ENCODE results near the gene KIAA1328. TPM values are rescaled to one million over a fixed set of nuclear protein-coding genes. Genes with fewer than 3 reads are reported as not detected.

The KIAA1328 gene
- total RNA-seq, 6 experiments from 2014 or later: 2.7 to 3.3 (median 3.0) TPM

DNA sequence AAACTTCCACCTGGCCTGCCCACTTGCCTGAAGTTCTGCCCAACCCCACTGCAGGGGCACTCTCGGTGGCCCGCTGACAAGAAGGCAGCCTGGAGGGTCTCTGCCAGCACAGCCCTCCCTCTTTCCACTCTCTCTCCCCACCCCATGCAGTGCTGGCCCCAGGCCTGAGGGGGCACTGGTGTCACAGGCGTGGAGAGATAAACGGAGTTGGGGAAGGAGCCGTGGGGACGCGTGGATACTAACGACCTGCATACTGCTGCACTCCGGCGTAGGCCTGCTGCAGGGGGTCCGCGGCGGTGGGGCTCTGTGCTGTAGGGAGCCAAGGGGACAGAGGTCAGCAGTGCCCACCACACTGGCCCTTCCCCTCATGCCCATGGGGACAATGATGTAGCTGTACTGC is 437.4 kb downstream of the KIAA1328 start:
- TF ChIP-seq, protein P1, sequence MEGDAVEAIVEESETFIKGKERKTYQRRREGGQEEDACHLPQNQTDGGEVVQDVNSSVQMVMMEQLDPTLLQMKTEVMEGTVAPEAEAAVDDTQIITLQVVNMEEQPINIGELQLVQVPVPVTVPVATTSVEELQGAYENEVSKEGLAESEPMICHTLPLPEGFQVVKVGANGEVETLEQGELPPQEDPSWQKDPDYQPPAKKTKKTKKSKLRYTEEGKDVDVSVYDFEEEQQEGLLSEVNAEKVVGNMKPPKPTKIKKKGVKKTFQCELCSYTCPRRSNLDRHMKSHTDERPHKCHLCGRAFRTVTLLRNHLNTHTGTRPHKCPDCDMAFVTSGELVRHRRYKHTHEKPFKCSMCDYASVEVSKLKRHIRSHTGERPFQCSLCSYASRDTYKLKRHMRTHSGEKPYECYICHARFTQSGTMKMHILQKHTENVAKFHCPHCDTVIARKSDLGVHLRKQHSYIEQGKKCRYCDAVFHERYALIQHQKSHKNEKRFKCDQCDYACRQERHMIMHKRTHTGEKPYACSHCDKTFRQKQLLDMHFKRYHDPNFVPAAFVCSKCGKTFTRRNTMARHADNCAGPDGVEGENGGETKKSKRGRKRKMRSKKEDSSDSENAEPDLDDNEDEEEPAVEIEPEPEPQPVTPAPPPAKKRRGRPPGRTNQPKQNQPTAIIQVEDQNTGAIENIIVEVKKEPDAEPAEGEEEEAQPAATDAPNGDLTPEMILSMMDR (IDR thresholded peaks at IDR 0.05): peak; percentile 23; the same call in 1 of the 2 replicates
- Mint-ChIP-seq H3K4me3 (no peak overlapping the region), H3K36me3 (ENCODE audit: low read depth) (no peaks in the 10 kb centered on the region), H3K9me3 (no peaks in the 10 kb centered on the region), H3K27me3 (ENCODE audit: insufficient read depth) (peaks cover 8% of the 10 kb centered on the region; the same call in 1 of the 2 replicates), H3K27ac (no peak overlapping the region), H3K4me1 (ENCODE audit: low read depth) (no peaks in the 10 kb centered on the region)
- DNase-seq: no peak

DNA sequence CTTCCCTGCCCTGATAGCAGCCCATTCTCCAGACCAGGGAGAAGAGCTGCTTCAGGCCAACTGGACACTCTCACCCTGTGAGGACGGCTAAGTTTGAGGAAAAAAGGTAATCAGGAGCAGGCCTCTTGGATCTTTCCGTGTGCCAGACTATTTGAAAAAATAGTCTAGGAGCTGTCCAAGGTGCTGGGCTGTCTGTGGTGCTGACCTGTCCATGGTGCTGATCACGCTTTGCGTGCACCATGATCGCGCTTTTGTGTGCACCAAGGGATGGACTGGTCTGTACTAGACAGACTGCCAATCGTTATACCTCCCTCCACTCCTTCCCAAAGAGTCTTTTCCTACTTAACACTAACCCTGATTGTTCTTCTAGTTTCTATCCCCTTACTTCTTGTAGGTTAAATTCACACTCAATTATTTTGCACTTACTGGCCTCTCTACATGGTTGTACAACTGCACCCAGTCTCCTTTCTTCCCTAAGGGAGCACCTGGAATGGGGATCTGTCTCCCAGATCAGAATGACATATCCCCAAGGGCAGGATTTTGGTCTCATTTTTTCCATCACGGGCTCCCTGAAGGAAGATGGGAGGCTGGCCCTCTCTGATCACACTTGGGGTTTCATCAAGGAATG is 441.2 kb downstream of the KIAA1328 start:
- H3K4me1 Mint-ChIP-seq (ENCODE audit: low read depth): no peaks in the 10 kb centered on the region
- peaks cover 13% of the 10 kb centered on the region; the same call in 1 of the 2 replicates for H3K27me3 Mint-ChIP-seq (ENCODE audit: insufficient read depth)
- TF ChIP-seq, protein P1 (IDR thresholded peaks at IDR 0.05): no peak
- H3K27ac Mint-ChIP-seq: no peak overlapping the region
- H3K36me3 Mint-ChIP-seq (ENCODE audit: low read depth): no peaks in the 10 kb centered on the region
- peak; percentile 20 for DNase-seq
- H3K4me3 Mint-ChIP-seq: no peak overlapping the region
- no peaks in the 10 kb centered on the region for H3K9me3 Mint-ChIP-seq

DNA sequence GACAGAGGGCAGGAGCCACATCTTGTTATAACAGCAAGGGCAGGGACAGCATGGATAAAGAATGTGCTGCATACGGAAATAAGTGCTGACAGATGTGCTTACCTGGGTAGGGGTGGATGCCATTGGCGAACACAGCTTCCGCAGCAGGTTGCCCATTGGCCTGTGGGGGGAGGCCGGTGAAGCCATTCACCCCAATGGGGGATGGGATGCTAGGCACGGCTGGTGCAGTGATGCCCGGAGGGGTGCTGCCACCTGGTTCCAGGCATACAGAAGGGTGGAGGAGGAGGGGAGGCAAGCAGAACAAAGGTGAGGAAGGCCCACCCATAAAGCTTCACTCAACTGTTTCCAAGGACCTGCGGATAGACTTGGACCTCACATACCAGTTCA is 441.7 kb downstream of the KIAA1328 start:
- Mint-ChIP-seq H3K4me1 (ENCODE audit: low read depth) (no peaks in the 10 kb centered on the region), H3K27ac (no peak overlapping the region), H3K4me3 (no peak overlapping the region), H3K36me3 (ENCODE audit: low read depth) (peaks cover 3% of the 10 kb centered on the region; the same call in 1 of the 2 replicates), H3K27me3 (ENCODE audit: insufficient read depth) (peaks cover 17% of the 10 kb centered on the region; the same call in 1 of the 2 replicates), H3K9me3 (no peaks in the 10 kb centered on the region)
- TF ChIP-seq, protein P1 (IDR thresholded peaks at IDR 0.05): no peak
- no peak for DNase-seq

DNA sequence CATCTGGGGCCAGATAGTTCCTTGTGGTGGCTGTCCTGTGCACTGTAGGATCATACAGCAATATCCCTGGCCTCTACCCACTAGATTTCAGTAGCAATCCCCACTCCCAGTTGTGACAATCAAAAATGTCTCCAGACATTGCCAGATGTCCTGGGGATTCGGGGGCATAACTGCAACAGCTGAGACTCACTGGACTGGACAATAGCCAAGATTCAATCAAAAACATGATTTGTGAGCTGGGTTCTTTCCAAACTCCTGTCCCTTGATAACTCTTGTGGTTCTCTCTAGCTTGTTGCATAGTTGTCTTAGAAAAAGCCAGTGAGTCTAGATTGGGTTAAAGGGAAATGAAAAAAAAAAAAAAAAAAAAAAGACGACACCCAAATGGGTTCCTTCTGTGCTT is 443.3 kb downstream of the KIAA1328 start:
- H3K4me1 Mint-ChIP-seq (ENCODE audit: low read depth): no peaks in the 10 kb centered on the region

DNA sequence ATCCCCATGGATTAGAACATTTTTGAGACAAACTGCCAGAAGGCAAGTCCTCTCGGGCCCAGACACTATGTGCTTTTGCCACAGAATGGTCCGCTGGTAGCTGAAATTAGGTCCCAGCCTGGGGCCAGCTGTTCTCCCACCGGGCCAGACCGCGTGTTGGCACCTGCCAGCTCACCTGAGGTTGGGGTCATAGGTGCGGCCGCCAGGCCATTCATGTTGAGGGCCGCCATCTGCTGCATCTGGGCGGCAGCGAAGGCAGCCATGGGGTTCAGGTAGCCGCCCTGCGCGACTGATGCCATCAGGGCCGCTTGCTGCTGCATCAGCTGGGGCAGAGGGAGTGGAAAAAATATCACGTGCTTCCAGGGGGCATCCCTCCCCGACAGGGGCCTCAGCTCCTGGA is 443.9 kb downstream of the KIAA1328 start:
- TF ChIP-seq, protein P1 (IDR thresholded peaks at IDR 0.05): no peak
- H3K27ac Mint-ChIP-seq: no peak overlapping the region
- no peaks in the 10 kb centered on the region for H3K4me1 Mint-ChIP-seq (ENCODE audit: low read depth)
- no peak overlapping the region for H3K4me3 Mint-ChIP-seq
- DNase-seq: no peak
- no peaks in the 10 kb centered on the region for H3K9me3 Mint-ChIP-seq
- peaks cover 3% of the 10 kb centered on the region; the same call in 1 of the 2 replicates for H3K36me3 Mint-ChIP-seq (ENCODE audit: low read depth)
- peaks cover 29% of the 10 kb centered on the region for H3K27me3 Mint-ChIP-seq (ENCODE audit: insufficient read depth)

More for the DNA sequence above, 443.3 kb downstream of the KIAA1328 start:
- no peaks in the 10 kb centered on the region for H3K9me3 Mint-ChIP-seq
- DNase-seq: no peak
- TF ChIP-seq, protein P1 (IDR thresholded peaks at IDR 0.05): no peak
- peaks cover 28% of the 10 kb centered on the region for H3K27me3 Mint-ChIP-seq (ENCODE audit: insufficient read depth)
- no peak overlapping the region for H3K4me3 Mint-ChIP-seq
- H3K36me3 Mint-ChIP-seq (ENCODE audit: low read depth): peaks cover 3% of the 10 kb centered on the region; the same call in 1 of the 2 replicates
- H3K27ac Mint-ChIP-seq: no peak overlapping the region
